Breast epithelium (tissue), 4 donors: ENCODE data around the gene CEP44. TPM values are rescaled to one million over a fixed set of nuclear protein-coding genes. Genes with fewer than 3 reads are reported as not detected.

Experiments used
- DNase-seq, 2 donors: peaks; one replicate each; pipeline ENCODE4 v3.0.0-alpha.2; 2019; ENCODE audit warnings: low spot score in 2 of 2
- H3K27ac ChIP-seq, 2 donors: fragments of 200-600 bp; sonication (generic) in 1 of 2; one replicate each; pipeline ENCODE4 v1.5.1; 2016 to 2019; ENCODE audit warnings: mild to moderate bottlenecking in 1 of 2
- H3K27me3 ChIP-seq, 2 donors: fragments of 200-600 bp; sonication (generic) in 1 of 2; one replicate each; pipeline versions ENCODE4 v1.5.1 to v1.6.0; 2017 to 2019; ENCODE audit warnings: control low read depth in 1 of 2, mild to moderate bottlenecking in 1 of 2
- H3K36me3 ChIP-seq: fragments of 200-600 bp; one replicate; pipeline ENCODE4 v1.5.1; 2019
- H3K4me1 ChIP-seq, 2 donors: fragments of 200-600 bp; sonication (generic); one replicate each; pipeline ENCODE4 v1.5.1; 2016 to 2019; ENCODE audit warnings: control low read depth in 1 of 2
- H3K4me3 ChIP-seq, 3 donors: fragments of 200-600 bp; sonication (generic); 1 replicate in 2 of 3; 2 replicates in 1 of 3; pipeline ENCODE4 v1.5.1; 2016 to 2019; ENCODE audit warnings: mild to moderate bottlenecking in 3 of 3, moderate library complexity in 2 of 3
- H3K9me3 ChIP-seq, 2 donors: fragments of 200-600 bp; sonication (generic) in 1 of 2; one replicate each; pipeline ENCODE4 v1.5.1; 2016 to 2019; ENCODE audit warnings: control low read depth in 1 of 2
- CTCF ChIP-seq, 3 donors: fragments of 450-650 bp; IDR thresholded peaks; one replicate each; pipeline ENCODE4 v1.5.1; 2016 to 2017; ENCODE audit warnings: antibody characterized with exemption in 3 of 3, mild to moderate bottlenecking in 3 of 3, moderate library complexity in 3 of 3
- POLR2A ChIP-seq: fragments of 450-650 bp; IDR thresholded peaks from one replicate; pipeline ENCODE4 v1.6.1; 2016; ENCODE audit warnings: antibody characterized with exemption, mild to moderate bottlenecking, moderate library complexity
- POLR2AphosphoS5 ChIP-seq, 3 donors: sonication (generic); formaldehyde crosslinking; IDR thresholded peaks; one replicate each; pipeline ENCODE4 v1.6.1; 2017; ENCODE audit warnings: antibody characterized with exemption in 3 of 3
- intact Hi-C: fragments of 100-400 bp; cut with DNase I; formaldehyde crosslinking; loops from one replicate; pipeline ENCODE4 v1.15.1; 2023; ENCODE audit warnings: low total_unique reads
- total RNA-seq, 3 donors: library from RNA; depleted of rRNA; stranded (reverse); fragments of >200 nt; gene quantifications; one replicate each; pipeline ENCODE4 v1.1.0, GENCODE V29; 2016

Gene CEP44
- total RNA-seq, 3 donors from 2014 or later: 12.2 to 30.9 (median 19.7) TPM

DNA sequence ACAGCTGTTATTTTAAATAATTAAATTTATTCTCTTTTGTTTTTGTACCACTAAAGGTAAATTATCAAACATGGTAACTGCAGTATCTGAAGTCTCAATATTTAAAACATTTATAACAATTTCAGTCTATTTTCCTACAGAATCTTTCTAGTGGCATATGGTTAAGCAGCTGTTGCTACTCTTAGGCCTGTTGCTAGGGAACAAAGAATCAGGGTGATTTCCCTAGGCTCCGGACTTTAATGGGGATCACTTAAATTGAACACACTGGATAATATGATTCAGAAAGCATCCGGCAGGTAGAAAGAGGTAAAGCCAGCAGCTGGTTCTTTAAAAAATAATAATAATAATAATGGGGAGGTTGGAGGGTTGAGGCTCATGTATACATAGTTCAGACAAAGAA lies 17.8 kb upstream of the CEP44 start:
- H3K27ac ChIP-seq: no peak overlapping the region
- no peak for DNase-seq
- no peak overlapping the region for H3K4me3 ChIP-seq
- H3K27me3 ChIP-seq: no peaks in the 10 kb centered on the region
- no peaks in the 10 kb centered on the region for H3K9me3 ChIP-seq
- H3K4me1 ChIP-seq: no peaks in the 10 kb centered on the region
- intact Hi-C loops: no loop called here
- H3K36me3 ChIP-seq: peaks cover 3% of the 10 kb centered on the region
- TF ChIP-seq CTCF (IDR thresholded peaks at IDR 0.05): no peak
- no peak for TF ChIP-seq POLR2AphosphoS5 (IDR thresholded peaks at IDR 0.05)
- TF ChIP-seq POLR2A: no peak

DNA sequence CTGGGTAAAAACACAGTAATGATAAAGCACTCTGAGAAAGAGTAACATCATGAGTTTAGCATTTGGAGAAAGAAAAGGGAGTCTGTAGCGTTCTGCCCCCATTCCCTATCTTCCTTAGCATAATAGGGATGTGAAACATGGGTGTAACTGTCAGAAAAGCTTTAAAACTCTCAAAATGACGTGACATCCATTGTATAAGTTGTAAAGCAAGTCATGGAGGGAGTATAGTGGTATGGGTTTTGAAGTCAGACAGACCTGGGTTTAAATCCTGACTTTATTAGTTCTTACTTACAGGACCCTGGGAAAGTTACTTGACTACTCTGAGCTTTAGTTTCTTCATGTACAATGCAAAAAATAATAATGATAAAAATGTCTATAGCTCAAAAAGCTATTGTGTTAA lies 17.3 kb upstream of the CEP44 start:
- DNase-seq: no peak
- H3K27me3 ChIP-seq: no peaks in the 10 kb centered on the region
- H3K9me3 ChIP-seq: no peaks in the 10 kb centered on the region
- H3K36me3 ChIP-seq: peaks cover 3% of the 10 kb centered on the region
- intact Hi-C loops: no loop called here
- no peaks in the 10 kb centered on the region for H3K4me1 ChIP-seq
- no peak overlapping the region for H3K4me3 ChIP-seq
- no peak for TF ChIP-seq CTCF (IDR thresholded peaks at IDR 0.05)
- TF ChIP-seq POLR2AphosphoS5 (IDR thresholded peaks at IDR 0.05): no peak
- no peak for TF ChIP-seq POLR2A
- no peak overlapping the region for H3K27ac ChIP-seq

DNA sequence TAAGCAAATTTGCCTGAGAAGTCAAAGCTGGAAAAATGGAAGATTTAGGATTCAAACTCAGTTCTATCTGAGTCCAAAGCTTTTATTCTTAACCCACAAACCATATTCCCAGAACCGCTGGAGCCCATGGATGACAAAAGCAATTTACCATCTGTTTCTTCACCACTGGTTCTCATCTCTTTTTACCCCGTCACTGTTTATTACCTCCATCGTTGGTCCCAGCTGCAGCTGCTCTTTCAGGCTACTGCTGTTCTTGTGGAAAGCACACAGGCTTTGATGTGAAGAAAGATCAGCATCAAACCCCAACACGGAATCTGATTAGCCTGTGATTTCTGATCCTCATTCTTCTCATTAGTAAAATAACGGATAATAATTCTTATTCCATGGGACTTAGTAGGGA lies 9.8 kb upstream of the CEP44 start:
- Histone ChIP-seq H3K27ac (no peak overlapping the region), H3K27me3 (no peaks in the 10 kb centered on the region), H3K36me3 (no peaks in the 10 kb centered on the region), H3K9me3 (no peaks in the 10 kb centered on the region), H3K4me3 (no peak overlapping the region), H3K4me1 (no peaks in the 10 kb centered on the region)
- DNase-seq: no peak
- intact Hi-C loops: no loop called here
- TF ChIP-seq CTCF (IDR thresholded peaks at IDR 0.05): no peak
- TF ChIP-seq POLR2A: no peak
- TF ChIP-seq POLR2AphosphoS5 (IDR thresholded peaks at IDR 0.05): no peak

DNA sequence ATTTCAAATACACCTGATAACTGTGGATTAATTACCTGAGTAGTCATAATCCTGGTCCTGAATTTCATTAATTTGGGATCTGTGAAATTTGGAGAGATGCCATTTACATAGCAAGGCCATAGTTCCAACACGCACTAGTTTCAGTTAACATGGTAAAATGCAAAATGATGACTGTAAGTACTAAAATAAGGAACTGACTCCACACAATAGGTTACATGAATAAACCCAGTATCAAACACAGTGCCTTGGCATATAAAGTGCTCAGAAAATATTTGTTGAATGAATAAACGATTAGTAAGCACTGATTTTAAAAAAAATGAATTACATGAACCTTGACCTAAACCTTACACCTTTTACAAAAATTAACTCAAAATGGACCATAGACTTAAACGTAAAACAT lies 9.3 kb upstream of the CEP44 start:
- no peak for DNase-seq
- Histone ChIP-seq H3K27me3 (no peaks in the 10 kb centered on the region), H3K27ac (no peak overlapping the region), H3K9me3 (no peaks in the 10 kb centered on the region), H3K4me1 (no peaks in the 10 kb centered on the region), H3K36me3 (no peaks in the 10 kb centered on the region), H3K4me3 (no peak overlapping the region)
- no peak for TF ChIP-seq POLR2A
- no peak for TF ChIP-seq POLR2AphosphoS5 (IDR thresholded peaks at IDR 0.05)
- intact Hi-C loops: no loop called here

DNA sequence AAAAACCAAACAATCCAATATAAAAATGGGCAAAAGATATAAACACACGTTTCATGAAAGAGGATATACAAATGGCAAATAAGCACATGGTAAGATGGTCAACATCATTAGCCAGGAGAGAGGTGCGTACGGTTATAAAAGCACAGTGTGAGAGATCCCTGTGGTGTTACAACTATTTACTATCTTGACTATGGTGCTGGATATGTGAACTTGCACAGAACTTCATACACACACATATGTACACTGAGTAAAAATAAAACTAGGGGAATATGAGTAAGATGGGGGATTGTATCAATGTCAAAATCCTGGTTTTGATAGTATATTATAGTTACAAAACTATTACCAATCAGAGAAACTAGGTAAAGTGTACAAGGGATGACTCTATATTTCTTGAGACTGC lies 8.6 kb upstream of the CEP44 start:
- H3K4me3 ChIP-seq: no peak overlapping the region
- no peaks in the 10 kb centered on the region for H3K4me1 ChIP-seq
- no peak for TF ChIP-seq CTCF (IDR thresholded peaks at IDR 0.05)
- no peak for TF ChIP-seq POLR2A
- TF ChIP-seq POLR2AphosphoS5 (IDR thresholded peaks at IDR 0.05): no peak
- no peak overlapping the region for H3K27ac ChIP-seq
- H3K9me3 ChIP-seq: no peaks in the 10 kb centered on the region
- H3K36me3 ChIP-seq: no peaks in the 10 kb centered on the region
- no peaks in the 10 kb centered on the region for H3K27me3 ChIP-seq
- no peak for DNase-seq
- intact Hi-C loops: no loop called here

DNA sequence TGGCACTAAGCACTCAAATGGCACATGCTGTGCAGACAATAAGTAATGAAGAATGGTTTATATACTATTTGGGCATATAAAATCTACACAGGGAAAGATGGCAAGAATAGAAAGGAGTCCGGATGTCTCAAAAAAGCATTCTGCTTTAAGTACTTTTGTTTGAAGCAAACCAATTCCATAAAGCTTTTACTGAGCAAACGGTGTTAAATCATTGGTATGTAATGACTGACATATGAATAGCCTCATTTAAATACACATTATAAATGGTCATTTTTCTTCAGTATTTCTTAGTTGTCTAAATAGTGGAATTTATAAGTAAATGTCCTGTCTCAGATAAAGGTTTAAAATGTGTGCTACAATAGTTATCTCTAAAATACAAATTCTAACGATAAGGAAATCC lies 6.3 kb upstream of the CEP44 start:
- no peak overlapping the region for H3K27ac ChIP-seq
- H3K4me1 ChIP-seq: no peaks in the 10 kb centered on the region
- TF ChIP-seq CTCF (IDR thresholded peaks at IDR 0.05): no peak
- TF ChIP-seq POLR2A: no peak
- no peak for TF ChIP-seq POLR2AphosphoS5 (IDR thresholded peaks at IDR 0.05)
- H3K9me3 ChIP-seq: no peaks in the 10 kb centered on the region
- H3K27me3 ChIP-seq: no peaks in the 10 kb centered on the region
- intact Hi-C loops: no loop called here
- no peaks in the 10 kb centered on the region for H3K36me3 ChIP-seq
- no peak for DNase-seq
- H3K4me3 ChIP-seq: no peak overlapping the region
